GM19455 (cell line): Measurements from ENCODE around the gene HVCN1.
A peak's percentile ranks its signal among the peaks of the same experiment; 100 is the strongest.
"Not testable (repeated sequence)": the region's sequence is repeated elsewhere in the genome, so short reads cannot be mapped to it uniquely, and the experiment has no call there.

Source experiments
- ATAC-seq: cut with Tn5 transposase; IDR thresholded peaks from one replicate; pipeline ENCODE4 v1.9.1; 2021; ENCODE audit not compliant: unreplicated experiment

HVCN1 gene

GRCh38 chr12:110668480-110669192 is 20.3 kb downstream of the HVCN1 start:
- peak; percentile 6 for ATAC-seq

- ATAC-seq: no peak
Measured at GRCh38 chr12:110667671-110668070, 21.2 kb downstream of the HVCN1 start.

GRCh38 chr12:110666892-110667291 is 22.0 kb downstream of the HVCN1 start:
- ATAC-seq: no peak

- peak; percentile 88 for ATAC-seq
Measured at GRCh38 chr12:110661337-110661972, 27.5 kb downstream of the HVCN1 start.

- ATAC-seq: no peak
Measured at GRCh38 chr12:110658878-110659277, 30.0 kb downstream of the HVCN1 start.

GRCh38 chr12:110658242-110658641 is 30.7 kb downstream of the HVCN1 start:
- ATAC-seq: no peak

GRCh38 chr12:110657747-110658146 is 31.2 kb downstream of the HVCN1 start:
- ATAC-seq: no peak

- ATAC-seq: no peak
Measured at GRCh38 chr12:110656071-110656655, 32.8 kb downstream of the HVCN1 start.

- ATAC-seq: not testable (repeated sequence)
Measured at GRCh38 chr12:110654238-110654637, 34.7 kb downstream of the HVCN1 start.

- no peak for ATAC-seq
Measured at GRCh38 chr12:110649341-110649847, 39.5 kb downstream of the HVCN1 start.

- ATAC-seq: no peak
Measured at GRCh38 chr12:110647631-110648040, 41.3 kb downstream of the HVCN1 start.

GRCh38 chr12:110641521-110641920 is 47.4 kb downstream of the HVCN1 start:
- no peak for ATAC-seq

- no peak for ATAC-seq
Measured at GRCh38 chr12:110640275-110641025, 48.5 kb downstream of the HVCN1 start.

- ATAC-seq: no peak
Measured at GRCh38 chr12:110639336-110640141, 49.4 kb downstream of the HVCN1 start.

- ATAC-seq: no peak
Measured at GRCh38 chr12:110638796-110639195, 50.1 kb downstream of the HVCN1 start.

GRCh38 chr12:110637869-110638441 is 51.0 kb downstream of the HVCN1 start:
- ATAC-seq: no peak

GRCh38 chr12:110636516-110636915 is 52.4 kb downstream of the HVCN1 start:
- ATAC-seq: no peak

GRCh38 chr12:110635055-110635454 is 53.9 kb downstream of the HVCN1 start:
- no peak for ATAC-seq

GRCh38 chr12:110627500-110628195 is 61.3 kb downstream of the HVCN1 start:
- no peak for ATAC-seq

GRCh38 chr12:110622582-110622981 is 66.3 kb downstream of the HVCN1 start:
- no peak for ATAC-seq
